Duodenal mucosa (tissue), 2 donors: ENCODE data around the gene XPA.
"Not testable (repeated sequence)": the region's sequence is repeated elsewhere in the genome, so short reads cannot be mapped to it uniquely, and the experiment has no call there.

Experiments
- H3K27ac ChIP-seq: one replicate; pipeline ENCODE4 v1.7.0; 2013; ENCODE audit warnings: low read depth, low read length
- H3K27me3 ChIP-seq, 2 donors: one replicate each; pipeline ENCODE4 v1.7.0; 2013; ENCODE audit warnings: low read length in 2 of 2, control low read depth in 1 of 2; ENCODE audit not compliant: insufficient read depth in 2 of 2, control insufficient read depth in 1 of 2
- H3K36me3 ChIP-seq, 2 donors: one replicate each; pipeline ENCODE4 v1.7.0; 2013; ENCODE audit warnings: low read length in 2 of 2, control low read depth in 1 of 2; ENCODE audit not compliant: insufficient read depth in 2 of 2, control insufficient read depth in 1 of 2
- H3K4me1 ChIP-seq, 2 donors: one replicate each; pipeline ENCODE4 v1.7.0; 2013; ENCODE audit warnings: low read length in 2 of 2, control low read depth in 1 of 2; ENCODE audit not compliant: insufficient read depth in 2 of 2, control insufficient read depth in 1 of 2
- H3K4me3 ChIP-seq, 2 donors: one replicate each; pipeline ENCODE4 v1.7.0; 2013; ENCODE audit warnings: low read length in 2 of 2, low read depth in 1 of 2
- H3K9ac ChIP-seq, 2 donors: one replicate each; pipeline ENCODE4 v1.7.0; 2013; ENCODE audit warnings: low read length in 2 of 2, low read depth in 1 of 2
- H3K9me3 ChIP-seq, 2 donors: one replicate each; pipeline ENCODE4 v1.7.0; 2013; ENCODE audit warnings: low read length in 2 of 2, control low read depth in 1 of 2; ENCODE audit not compliant: control insufficient read depth in 1 of 2

Gene XPA

GRCh38 chr9:97696803-97697601 is at the start of gene XPA:
Gene XPA, minus strand, starts transcription at chr9:97697340. Its CDS starts 48 bp downstream, at chr9:97697292.
- peak within 1 kb of the TSS; percentile 70 to 91 for H3K9ac ChIP-seq
- H3K36me3 ChIP-seq: peaks cover 0 to 3% of the 10 kb centered on the region in 2 donors
- H3K4me3 ChIP-seq: peak within 1 kb of the TSS; percentile 84 to 86
- no peaks in the 10 kb centered on the region for H3K27me3 ChIP-seq
- H3K27ac ChIP-seq: peak within 1 kb of the TSS; percentile 86
- peaks cover 20 to 32% of the 10 kb centered on the region in 2 donors for H3K4me1 ChIP-seq
- H3K9me3 ChIP-seq: no peaks in the 10 kb centered on the region

- Histone ChIP-seq H3K9ac (no peak overlapping the region), H3K9me3 (peaks cover 4 to 7% of the 10 kb centered on the region in 2 donors), H3K4me3 (no peak overlapping the region), H3K27me3 (peaks cover 2 to 10% of the 10 kb centered on the region in 2 donors), H3K4me1 (peaks cover 9 to 11% of the 10 kb centered on the region in 2 donors), H3K36me3 (no peaks in the 10 kb centered on the region), H3K27ac (no peak overlapping the region)
Measured at GRCh38 chr9:97744710-97745708, 47.9 kb upstream of the XPA start.

- not testable (repeated sequence) for H3K27ac ChIP-seq, H3K9me3 ChIP-seq, H3K4me3 ChIP-seq, H3K36me3 ChIP-seq, H3K9ac ChIP-seq
- H3K27me3 ChIP-seq: peaks cover 10 to 14% of the 10 kb centered on the region in 2 donors
- H3K4me1 ChIP-seq: peaks cover 9 to 11% of the 10 kb centered on the region in 2 donors
Measured at GRCh38 chr9:97744025-97744424, 46.9 kb upstream of the XPA start.

GRCh38 chr9:97742545-97742944 is 45.4 kb upstream of the XPA start:
- Histone ChIP-seq H3K27ac (no peak overlapping the region), H3K4me3 (no peak overlapping the region), H3K9ac (no peak overlapping the region), H3K9me3 (peaks cover 4 to 7% of the 10 kb centered on the region in 2 donors), H3K27me3 (peaks cover 10 to 14% of the 10 kb centered on the region in 2 donors), H3K36me3 (no peaks in the 10 kb centered on the region), H3K4me1 (peaks cover 9% of the 10 kb centered on the region in 2 donors)

GRCh38 chr9:97741947-97742346 is 44.8 kb upstream of the XPA start:
- Histone ChIP-seq H3K27me3 (peaks cover 11 to 14% of the 10 kb centered on the region in 2 donors), H3K27ac (no peak overlapping the region), H3K36me3 (no peaks in the 10 kb centered on the region), H3K9me3 (peaks cover 4 to 7% of the 10 kb centered on the region in 2 donors), H3K4me1 (peaks cover 3 to 9% of the 10 kb centered on the region in 2 donors), H3K9ac (no peak overlapping the region), H3K4me3 (no peak overlapping the region)

GRCh38 chr9:97740848-97741821 is 44.0 kb upstream of the XPA start:
- H3K9me3 ChIP-seq: peaks cover 4 to 7% of the 10 kb centered on the region in 2 donors
- H3K36me3 ChIP-seq: no peaks in the 10 kb centered on the region
- peaks cover 13 to 14% of the 10 kb centered on the region in 2 donors for H3K27me3 ChIP-seq
- peaks cover 0 to 9% of the 10 kb centered on the region in 2 donors for H3K4me1 ChIP-seq
- no peak overlapping the region for H3K9ac ChIP-seq
- peak overlapping the region; percentile 46 to 58 for H3K4me3 ChIP-seq
- H3K27ac ChIP-seq: no peak overlapping the region

GRCh38 chr9:97737429-97737828 is 40.3 kb upstream of the XPA start:
- H3K36me3 ChIP-seq: no peaks in the 10 kb centered on the region
- peaks cover 0 to 9% of the 10 kb centered on the region in 2 donors for H3K4me1 ChIP-seq
- H3K9ac ChIP-seq: no peak overlapping the region
- no peak overlapping the region for H3K4me3 ChIP-seq
- peaks cover 13 to 14% of the 10 kb centered on the region in 2 donors for H3K27me3 ChIP-seq
- H3K27ac ChIP-seq: no peak overlapping the region
- H3K9me3 ChIP-seq: peaks cover under 1 to 2% of the 10 kb centered on the region in 2 donors

- Histone ChIP-seq H3K27ac (no peak overlapping the region), H3K27me3 (peaks cover 5 to 12% of the 10 kb centered on the region in 2 donors), H3K36me3 (no peaks in the 10 kb centered on the region), H3K4me1 (no peaks in the 10 kb centered on the region), H3K9me3 (no peaks in the 10 kb centered on the region), H3K9ac (no peak overlapping the region), H3K4me3 (no peak overlapping the region)
Measured at GRCh38 chr9:97735070-97735600, 38.0 kb upstream of the XPA start.

GRCh38 chr9:97726716-97727115 is 29.6 kb upstream of the XPA start:
- no peak overlapping the region for H3K9ac ChIP-seq
- H3K27ac ChIP-seq: no peak overlapping the region
- H3K4me1 ChIP-seq: no peaks in the 10 kb centered on the region
- H3K36me3 ChIP-seq: no peaks in the 10 kb centered on the region
- H3K4me3 ChIP-seq: no peak overlapping the region
- H3K9me3 ChIP-seq: no peaks in the 10 kb centered on the region
- H3K27me3 ChIP-seq: peaks cover 0 to 2% of the 10 kb centered on the region in 2 donors
